Measurements from ENCODE around the gene SRRM5. TPM values are rescaled to one million over a fixed set of nuclear protein-coding genes. Genes with fewer than 3 reads are reported as not detected.

The SRRM5 gene
- polyA plus RNA-seq, 1 of the 3 experiments (the other 2 are of a cell fraction), result 0.15 TPM

DNA sequence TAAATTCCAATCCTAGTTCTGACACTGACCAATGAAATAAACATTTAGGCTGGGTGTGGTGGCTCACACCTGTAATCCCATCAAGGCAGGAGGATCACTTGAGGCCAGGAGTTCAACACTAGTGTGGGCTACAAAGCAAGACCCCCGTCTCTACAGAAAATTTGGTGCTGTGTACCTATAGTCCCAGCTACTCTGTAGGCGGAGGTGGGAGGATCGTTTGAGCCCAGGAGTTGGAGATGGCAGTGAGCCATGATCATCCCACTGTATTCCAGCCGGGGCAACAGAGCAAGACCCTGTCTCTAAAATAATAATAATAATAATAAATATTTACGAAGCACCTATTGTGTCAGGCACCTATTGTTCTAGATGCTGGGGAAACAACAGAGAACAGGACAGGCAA is 22.6 kb upstream of the SRRM5 start:
- Histone ChIP-seq H2AFZ (ENCODE audit: low read depth) (no peak overlapping the region), H3K9me3 (no peaks in the 10 kb centered on the region), H3K27me3 (ENCODE audit: insufficient read depth) (no peaks in the 10 kb centered on the region), H3K4me1 (ENCODE audit: control insufficient read depth in 1 of 2, insufficient read depth in 2 of 2, low read depth in 1 of 2, low read length in 1 of 2) (peaks cover 6 to 14% of the 10 kb centered on the region in 2 experiments; a peak in 2 of 4 replicates), H3F3A (replicated peaks; ENCODE audit: insufficient read depth) (no peaks in the 10 kb centered on the region), H4K20me1 (ENCODE audit: insufficient read depth) (peaks cover 6% of the 10 kb centered on the region; the same call in 1 of the 2 replicates), H3K4me2 (no peak overlapping the region), H3K27ac (ENCODE audit: low read depth in 2 of 2, low read length in 1 of 2) (no peak overlapping the region), H3K9me2 (no peaks in the 10 kb centered on the region), H3K36me3 (replicated peaks in 1 of 2; ENCODE audit: control insufficient read depth in 1 of 2, insufficient read depth in 2 of 2, low read length in 1 of 2) (peaks cover 25 to 36% of the 10 kb centered on the region in 2 experiments), H3K79me2 (ENCODE audit: insufficient read depth) (peaks cover 42% of the 10 kb centered on the region), H3K9ac (no peak overlapping the region), H3K4me3 (ENCODE audit: low read depth in 2 of 2, low read length in 1 of 2) (no peak overlapping the region)
- TF ChIP-seq TEAD4 (IDR thresholded peaks at IDR 0.05; ENCODE audit: borderline replicate concordance, insufficient read depth), result no peak
- TF ChIP-seq ELF1 (IDR thresholded peaks at IDR 0.05), result no peak
- no peak for TF ChIP-seq TCF12 (IDR thresholded peaks at IDR 0.05)
- TF ChIP-seq, protein P1, sequence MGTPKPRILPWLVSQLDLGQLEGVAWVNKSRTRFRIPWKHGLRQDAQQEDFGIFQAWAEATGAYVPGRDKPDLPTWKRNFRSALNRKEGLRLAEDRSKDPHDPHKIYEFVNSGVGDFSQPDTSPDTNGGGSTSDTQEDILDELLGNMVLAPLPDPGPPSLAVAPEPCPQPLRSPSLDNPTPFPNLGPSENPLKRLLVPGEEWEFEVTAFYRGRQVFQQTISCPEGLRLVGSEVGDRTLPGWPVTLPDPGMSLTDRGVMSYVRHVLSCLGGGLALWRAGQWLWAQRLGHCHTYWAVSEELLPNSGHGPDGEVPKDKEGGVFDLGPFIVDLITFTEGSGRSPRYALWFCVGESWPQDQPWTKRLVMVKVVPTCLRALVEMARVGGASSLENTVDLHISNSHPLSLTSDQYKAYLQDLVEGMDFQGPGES (IDR thresholded peaks at IDR 0.05; ENCODE audit: low read depth, low read length), result no peak
- TF ChIP-seq, protein P2, sequence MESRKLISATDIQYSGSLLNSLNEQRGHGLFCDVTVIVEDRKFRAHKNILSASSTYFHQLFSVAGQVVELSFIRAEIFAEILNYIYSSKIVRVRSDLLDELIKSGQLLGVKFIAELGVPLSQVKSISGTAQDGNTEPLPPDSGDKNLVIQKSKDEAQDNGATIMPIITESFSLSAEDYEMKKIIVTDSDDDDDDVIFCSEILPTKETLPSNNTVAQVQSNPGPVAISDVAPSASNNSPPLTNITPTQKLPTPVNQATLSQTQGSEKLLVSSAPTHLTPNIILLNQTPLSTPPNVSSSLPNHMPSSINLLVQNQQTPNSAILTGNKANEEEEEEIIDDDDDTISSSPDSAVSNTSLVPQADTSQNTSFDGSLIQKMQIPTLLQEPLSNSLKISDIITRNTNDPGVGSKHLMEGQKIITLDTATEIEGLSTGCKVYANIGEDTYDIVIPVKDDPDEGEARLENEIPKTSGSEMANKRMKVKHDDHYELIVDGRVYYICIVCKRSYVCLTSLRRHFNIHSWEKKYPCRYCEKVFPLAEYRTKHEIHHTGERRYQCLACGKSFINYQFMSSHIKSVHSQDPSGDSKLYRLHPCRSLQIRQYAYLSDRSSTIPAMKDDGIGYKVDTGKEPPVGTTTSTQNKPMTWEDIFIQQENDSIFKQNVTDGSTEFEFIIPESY (IDR thresholded peaks at IDR 0.05; ENCODE audit: borderline replicate concordance, low read depth), result no peak
- TF ChIP-seq, protein P3, sequence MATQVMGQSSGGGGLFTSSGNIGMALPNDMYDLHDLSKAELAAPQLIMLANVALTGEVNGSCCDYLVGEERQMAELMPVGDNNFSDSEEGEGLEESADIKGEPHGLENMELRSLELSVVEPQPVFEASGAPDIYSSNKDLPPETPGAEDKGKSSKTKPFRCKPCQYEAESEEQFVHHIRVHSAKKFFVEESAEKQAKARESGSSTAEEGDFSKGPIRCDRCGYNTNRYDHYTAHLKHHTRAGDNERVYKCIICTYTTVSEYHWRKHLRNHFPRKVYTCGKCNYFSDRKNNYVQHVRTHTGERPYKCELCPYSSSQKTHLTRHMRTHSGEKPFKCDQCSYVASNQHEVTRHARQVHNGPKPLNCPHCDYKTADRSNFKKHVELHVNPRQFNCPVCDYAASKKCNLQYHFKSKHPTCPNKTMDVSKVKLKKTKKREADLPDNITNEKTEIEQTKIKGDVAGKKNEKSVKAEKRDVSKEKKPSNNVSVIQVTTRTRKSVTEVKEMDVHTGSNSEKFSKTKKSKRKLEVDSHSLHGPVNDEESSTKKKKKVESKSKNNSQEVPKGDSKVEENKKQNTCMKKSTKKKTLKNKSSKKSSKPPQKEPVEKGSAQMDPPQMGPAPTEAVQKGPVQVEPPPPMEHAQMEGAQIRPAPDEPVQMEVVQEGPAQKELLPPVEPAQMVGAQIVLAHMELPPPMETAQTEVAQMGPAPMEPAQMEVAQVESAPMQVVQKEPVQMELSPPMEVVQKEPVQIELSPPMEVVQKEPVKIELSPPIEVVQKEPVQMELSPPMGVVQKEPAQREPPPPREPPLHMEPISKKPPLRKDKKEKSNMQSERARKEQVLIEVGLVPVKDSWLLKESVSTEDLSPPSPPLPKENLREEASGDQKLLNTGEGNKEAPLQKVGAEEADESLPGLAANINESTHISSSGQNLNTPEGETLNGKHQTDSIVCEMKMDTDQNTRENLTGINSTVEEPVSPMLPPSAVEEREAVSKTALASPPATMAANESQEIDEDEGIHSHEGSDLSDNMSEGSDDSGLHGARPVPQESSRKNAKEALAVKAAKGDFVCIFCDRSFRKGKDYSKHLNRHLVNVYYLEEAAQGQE (IDR thresholded peaks at IDR 0.05; ENCODE audit: low read depth, low read length), result no peak
- TF ChIP-seq POLR2AphosphoS5 (IDR thresholded peaks at IDR 0.05; ENCODE audit: low read depth, low read length), result no peak
- TF ChIP-seq RXRA (IDR thresholded peaks at IDR 0.05; ENCODE audit: borderline replicate concordance, low read depth), result no peak
- TF ChIP-seq RFX5 (IDR thresholded peaks at IDR 0.05; ENCODE audit: low read length), result no peak
- TF ChIP-seq, protein P4, sequence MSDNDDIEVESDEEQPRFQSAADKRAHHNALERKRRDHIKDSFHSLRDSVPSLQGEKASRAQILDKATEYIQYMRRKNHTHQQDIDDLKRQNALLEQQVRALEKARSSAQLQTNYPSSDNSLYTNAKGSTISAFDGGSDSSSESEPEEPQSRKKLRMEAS (IDR thresholded peaks at IDR 0.05; ENCODE audit: low read depth), result no peak
- TF ChIP-seq FOXM1 (IDR thresholded peaks at IDR 0.05; ENCODE audit: low read depth), result no peak
- no peak for TF ChIP-seq MXI1 (IDR thresholded peaks at IDR 0.05; ENCODE audit: low read depth, low read length)
- TF ChIP-seq, protein P5, sequence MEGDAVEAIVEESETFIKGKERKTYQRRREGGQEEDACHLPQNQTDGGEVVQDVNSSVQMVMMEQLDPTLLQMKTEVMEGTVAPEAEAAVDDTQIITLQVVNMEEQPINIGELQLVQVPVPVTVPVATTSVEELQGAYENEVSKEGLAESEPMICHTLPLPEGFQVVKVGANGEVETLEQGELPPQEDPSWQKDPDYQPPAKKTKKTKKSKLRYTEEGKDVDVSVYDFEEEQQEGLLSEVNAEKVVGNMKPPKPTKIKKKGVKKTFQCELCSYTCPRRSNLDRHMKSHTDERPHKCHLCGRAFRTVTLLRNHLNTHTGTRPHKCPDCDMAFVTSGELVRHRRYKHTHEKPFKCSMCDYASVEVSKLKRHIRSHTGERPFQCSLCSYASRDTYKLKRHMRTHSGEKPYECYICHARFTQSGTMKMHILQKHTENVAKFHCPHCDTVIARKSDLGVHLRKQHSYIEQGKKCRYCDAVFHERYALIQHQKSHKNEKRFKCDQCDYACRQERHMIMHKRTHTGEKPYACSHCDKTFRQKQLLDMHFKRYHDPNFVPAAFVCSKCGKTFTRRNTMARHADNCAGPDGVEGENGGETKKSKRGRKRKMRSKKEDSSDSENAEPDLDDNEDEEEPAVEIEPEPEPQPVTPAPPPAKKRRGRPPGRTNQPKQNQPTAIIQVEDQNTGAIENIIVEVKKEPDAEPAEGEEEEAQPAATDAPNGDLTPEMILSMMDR (IDR thresholded peaks at IDR 0.05), result no peak
- DNase-seq, result no peak
- POLR2A ChIA-PET, result no interaction called here
- WGBS (ENCODE audit: low lambda C conversion rate), result 87% methylated on average over 5 of the region's 5 CpGs
- CTCF ChIA-PET, result interaction anchor here (1.4 to 1.7 kb wide), 3 partner anchors 34 to 63 kb away, joined by 4 to 8 read pairs (median 4); no protein-coding TSS in a partner anchor
